Breast epithelium (tissue), 4 donors: ENCODE results near the gene RRH. TPM values are rescaled to one million over a fixed set of nuclear protein-coding genes. Genes with fewer than 3 reads are reported as not detected.

Source experiments
- DNase-seq, 2 donors: peaks; one replicate each; pipeline ENCODE4 v3.0.0-alpha.2; 2019; ENCODE audit warnings: low spot score in 2 of 2
- H3K27ac ChIP-seq, 2 donors: fragments of 200-600 bp; sonication (generic) in 1 of 2; one replicate each; pipeline ENCODE4 v1.5.1; 2016 to 2019; ENCODE audit warnings: mild to moderate bottlenecking in 1 of 2
- H3K27me3 ChIP-seq, 2 donors: fragments of 200-600 bp; sonication (generic) in 1 of 2; one replicate each; pipeline versions ENCODE4 v1.5.1 to v1.6.0; 2017 to 2019; ENCODE audit warnings: control low read depth in 1 of 2, mild to moderate bottlenecking in 1 of 2
- H3K36me3 ChIP-seq: fragments of 200-600 bp; one replicate; pipeline ENCODE4 v1.5.1; 2019
- H3K4me1 ChIP-seq, 2 donors: fragments of 200-600 bp; sonication (generic); one replicate each; pipeline ENCODE4 v1.5.1; 2016 to 2019; ENCODE audit warnings: control low read depth in 1 of 2
- H3K4me3 ChIP-seq, 3 donors: fragments of 200-600 bp; sonication (generic); 1 replicate in 2 of 3; 2 replicates in 1 of 3; pipeline ENCODE4 v1.5.1; 2016 to 2019; ENCODE audit warnings: mild to moderate bottlenecking in 3 of 3, moderate library complexity in 2 of 3
- H3K9me3 ChIP-seq, 2 donors: fragments of 200-600 bp; sonication (generic) in 1 of 2; one replicate each; pipeline ENCODE4 v1.5.1; 2016 to 2019; ENCODE audit warnings: control low read depth in 1 of 2
- POLR2A ChIP-seq: fragments of 450-650 bp; IDR thresholded peaks from one replicate; pipeline ENCODE4 v1.6.1; 2016; ENCODE audit warnings: antibody characterized with exemption, mild to moderate bottlenecking, moderate library complexity
- POLR2AphosphoS5 ChIP-seq, 3 donors: sonication (generic); formaldehyde crosslinking; IDR thresholded peaks; one replicate each; pipeline ENCODE4 v1.6.1; 2017; ENCODE audit warnings: antibody characterized with exemption in 3 of 3
- intact Hi-C: fragments of 100-400 bp; cut with DNase I; formaldehyde crosslinking; loops from one replicate; pipeline ENCODE4 v1.15.1; 2023; ENCODE audit warnings: low total_unique reads
- total RNA-seq, 3 donors: library from RNA; depleted of rRNA; stranded (reverse); fragments of >200 nt; gene quantifications; one replicate each; pipeline ENCODE4 v1.1.0, GENCODE V29; 2016
- TF ChIP-seq, protein P1 (sequence below), 3 donors: fragments of 450-650 bp; IDR thresholded peaks; one replicate each; pipeline ENCODE4 v1.5.1; 2016 to 2017; ENCODE audit warnings: antibody characterized with exemption in 3 of 3, mild to moderate bottlenecking in 3 of 3, moderate library complexity in 3 of 3

RRH gene
- total RNA-seq, 3 donors from 2014 or later, result 0.66 to 0.73 TPM; not detected in 1

DNA sequence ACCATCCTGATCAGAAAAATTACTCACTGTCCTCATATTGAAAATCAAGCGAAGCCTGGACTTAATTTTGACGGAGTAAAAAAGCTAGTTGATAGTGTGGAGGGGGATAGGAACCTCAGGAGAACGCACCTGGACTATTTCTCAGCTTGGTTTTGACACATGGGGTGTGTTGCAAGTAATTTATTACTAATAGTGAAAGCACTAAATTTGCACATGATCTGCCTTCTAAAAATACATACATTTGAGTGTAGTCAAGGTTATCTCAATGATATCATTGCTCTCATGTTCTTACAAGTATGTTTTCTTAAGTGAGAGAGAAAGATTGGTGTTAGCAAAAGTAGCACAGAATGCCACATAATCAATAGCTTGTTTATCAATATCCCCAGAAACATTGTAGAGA, 49.6 kb downstream of the RRH start:
- Histone ChIP-seq H3K27ac (no peak overlapping the region), H3K4me1 (no peaks in the 10 kb centered on the region), H3K9me3 (no peaks in the 10 kb centered on the region), H3K36me3 (no peaks in the 10 kb centered on the region), H3K4me3 (no peak overlapping the region), H3K27me3 (no peaks in the 10 kb centered on the region)
- intact Hi-C loops, result no loop called here
- TF ChIP-seq POLR2A, result no peak
- TF ChIP-seq, protein P1, sequence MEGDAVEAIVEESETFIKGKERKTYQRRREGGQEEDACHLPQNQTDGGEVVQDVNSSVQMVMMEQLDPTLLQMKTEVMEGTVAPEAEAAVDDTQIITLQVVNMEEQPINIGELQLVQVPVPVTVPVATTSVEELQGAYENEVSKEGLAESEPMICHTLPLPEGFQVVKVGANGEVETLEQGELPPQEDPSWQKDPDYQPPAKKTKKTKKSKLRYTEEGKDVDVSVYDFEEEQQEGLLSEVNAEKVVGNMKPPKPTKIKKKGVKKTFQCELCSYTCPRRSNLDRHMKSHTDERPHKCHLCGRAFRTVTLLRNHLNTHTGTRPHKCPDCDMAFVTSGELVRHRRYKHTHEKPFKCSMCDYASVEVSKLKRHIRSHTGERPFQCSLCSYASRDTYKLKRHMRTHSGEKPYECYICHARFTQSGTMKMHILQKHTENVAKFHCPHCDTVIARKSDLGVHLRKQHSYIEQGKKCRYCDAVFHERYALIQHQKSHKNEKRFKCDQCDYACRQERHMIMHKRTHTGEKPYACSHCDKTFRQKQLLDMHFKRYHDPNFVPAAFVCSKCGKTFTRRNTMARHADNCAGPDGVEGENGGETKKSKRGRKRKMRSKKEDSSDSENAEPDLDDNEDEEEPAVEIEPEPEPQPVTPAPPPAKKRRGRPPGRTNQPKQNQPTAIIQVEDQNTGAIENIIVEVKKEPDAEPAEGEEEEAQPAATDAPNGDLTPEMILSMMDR (IDR thresholded peaks at IDR 0.05), result no peak
- TF ChIP-seq POLR2AphosphoS5 (IDR thresholded peaks at IDR 0.05), result no peak
- DNase-seq, result no peak

DNA sequence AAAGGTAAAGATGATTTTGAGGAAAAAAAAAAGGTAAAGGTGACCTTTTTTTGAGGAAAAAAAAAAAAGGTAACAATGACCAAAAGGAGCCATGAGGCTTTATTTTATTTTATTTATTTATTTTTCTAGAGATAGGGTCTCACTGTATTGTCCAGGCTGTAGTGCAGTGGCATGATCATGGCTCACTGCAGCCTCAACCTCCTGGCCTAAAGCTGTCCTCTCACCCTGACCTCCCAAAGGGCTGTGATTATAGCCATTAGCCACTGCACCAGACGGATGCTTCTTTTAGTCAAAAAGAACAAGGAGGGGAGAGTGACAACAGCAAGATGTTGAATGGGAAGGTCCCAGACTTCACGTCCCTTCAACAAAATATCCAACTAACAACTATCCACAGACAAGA, 50.6 kb downstream of the RRH start:
- H3K27me3 ChIP-seq, result no peaks in the 10 kb centered on the region
- no peaks in the 10 kb centered on the region for H3K36me3 ChIP-seq
- TF ChIP-seq POLR2AphosphoS5 (IDR thresholded peaks at IDR 0.05) (no peak), POLR2A (no peak)
- TF ChIP-seq, protein P1 (IDR thresholded peaks at IDR 0.05), result no peak
- H3K27ac ChIP-seq, result no peak overlapping the region
- DNase-seq, result no peak
- intact Hi-C loops, result no loop called here
- H3K9me3 ChIP-seq, result no peaks in the 10 kb centered on the region
- H3K4me1 ChIP-seq, result no peaks in the 10 kb centered on the region
- no peak overlapping the region for H3K4me3 ChIP-seq

DNA sequence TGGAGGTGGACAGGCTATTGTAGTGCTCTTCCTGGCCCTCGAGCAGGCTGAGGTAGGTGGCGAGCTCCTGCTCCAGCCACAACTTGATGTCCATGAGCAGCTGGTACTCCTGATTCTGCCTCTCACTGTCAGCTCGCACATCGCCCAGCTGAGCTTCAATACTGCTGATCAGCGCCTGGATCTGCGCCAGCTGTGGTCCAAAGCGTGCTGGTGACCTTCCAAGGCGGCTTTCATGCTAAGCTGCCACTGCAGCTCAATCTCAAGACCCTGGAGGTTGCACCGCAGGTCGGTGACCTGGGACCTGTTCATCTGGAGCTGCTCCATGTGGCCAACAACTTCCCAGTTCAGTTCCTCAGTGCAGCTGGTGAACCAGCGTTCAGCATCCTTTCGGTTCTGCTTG, 51.3 kb downstream of the RRH start:
- Histone ChIP-seq H3K9me3 (no peaks in the 10 kb centered on the region), H3K27me3 (no peaks in the 10 kb centered on the region), H3K4me1 (no peaks in the 10 kb centered on the region), H3K4me3 (no peak overlapping the region), H3K27ac (no peak overlapping the region), H3K36me3 (no peaks in the 10 kb centered on the region)
- TF ChIP-seq, protein P1 (IDR thresholded peaks at IDR 0.05), result no peak
- TF ChIP-seq POLR2AphosphoS5 (IDR thresholded peaks at IDR 0.05) (no peak), POLR2A (no peak)
- no peak for DNase-seq
- intact Hi-C loops, result no loop called here

DNA sequence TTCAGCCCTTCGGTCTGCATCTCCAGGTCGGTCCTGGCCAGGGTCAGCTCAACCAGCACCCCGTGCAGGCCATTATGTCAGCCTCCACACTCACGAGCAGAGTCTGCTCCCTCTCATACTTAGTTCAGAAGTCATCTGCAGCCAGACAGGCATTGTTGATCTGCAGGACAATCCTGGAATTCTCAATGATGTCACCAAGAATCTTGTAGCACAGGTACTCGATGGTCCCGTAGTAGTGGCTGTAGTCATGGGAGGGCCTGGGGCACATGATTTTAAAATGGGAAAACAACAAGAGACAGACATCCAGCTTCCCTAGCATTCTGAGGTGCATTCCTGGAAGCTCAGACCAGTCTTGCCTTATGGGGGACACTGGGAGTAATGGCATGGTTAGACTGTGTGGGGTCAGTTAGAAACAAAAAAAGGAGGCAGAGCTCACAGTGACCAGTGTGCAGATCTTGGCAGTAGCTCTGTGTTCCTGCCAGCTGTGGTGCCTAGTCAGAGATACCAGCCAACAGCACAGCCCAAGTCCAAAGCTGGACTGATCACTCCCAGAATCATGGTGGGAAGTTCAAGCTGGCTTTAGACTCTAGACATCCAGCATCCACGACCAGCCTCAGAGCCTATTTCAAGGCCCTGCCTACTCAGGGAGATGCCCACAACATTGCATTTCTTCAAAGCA, 52.0 kb downstream of the RRH start:
- Histone ChIP-seq H3K9me3 (no peaks in the 10 kb centered on the region), H3K27ac (no peak overlapping the region), H3K36me3 (no peaks in the 10 kb centered on the region), H3K4me1 (no peaks in the 10 kb centered on the region), H3K4me3 (no peak overlapping the region), H3K27me3 (no peaks in the 10 kb centered on the region)
- TF ChIP-seq POLR2A, result no peak
- no peak for TF ChIP-seq POLR2AphosphoS5 (IDR thresholded peaks at IDR 0.05)
- TF ChIP-seq, protein P1 (IDR thresholded peaks at IDR 0.05), result no peak
- no peak for DNase-seq
- intact Hi-C loops, result no loop called here

DNA sequence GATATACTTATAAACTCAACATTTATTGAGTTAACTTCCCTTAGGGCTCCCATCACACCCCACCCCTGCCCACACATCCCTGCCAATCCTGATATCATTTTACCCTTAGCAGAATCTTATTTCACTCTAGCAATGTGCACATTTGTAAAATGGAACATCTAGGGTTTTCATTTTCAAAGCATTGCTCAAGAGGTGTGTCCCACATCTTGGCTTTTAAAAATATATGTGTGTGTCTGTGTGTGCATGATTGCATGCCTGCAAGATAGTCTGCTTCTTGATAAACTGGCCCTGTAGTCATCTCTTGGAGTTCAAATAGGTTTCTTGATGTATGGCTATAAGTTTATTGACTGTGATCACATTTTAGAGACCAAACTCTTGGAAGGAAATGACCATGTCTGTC, 58.5 kb downstream of the RRH start:
- DNase-seq, result no peak
- H3K27ac ChIP-seq, result no peak overlapping the region
- H3K27me3 ChIP-seq, result no peaks in the 10 kb centered on the region
- no peaks in the 10 kb centered on the region for H3K4me1 ChIP-seq
- TF ChIP-seq POLR2AphosphoS5 (IDR thresholded peaks at IDR 0.05), result no peak
- no peak for TF ChIP-seq POLR2A
- TF ChIP-seq, protein P1 (IDR thresholded peaks at IDR 0.05), result no peak
- intact Hi-C loops, result no loop called here
- H3K9me3 ChIP-seq, result no peaks in the 10 kb centered on the region
- H3K36me3 ChIP-seq, result no peaks in the 10 kb centered on the region
- H3K4me3 ChIP-seq, result no peak overlapping the region
